ENCODE measurements around the gene GRIA4. TPM values are rescaled to one million over a fixed set of nuclear protein-coding genes. Genes with fewer than 3 reads are reported as not detected.

Gene GRIA4
- total RNA-seq, 1 experiment from 2014 or later: not detected

GRCh38 chr11:105979997-105980703, 370.3 kb downstream of the GRIA4 start:
- Histone ChIP-seq H2AFZ (no peak overlapping the region), H3K4me2 (no peak overlapping the region), H3F3A (ENCODE audit: insufficient read depth, low read depth) (no peaks in the 10 kb centered on the region), H3K9me2 (ENCODE audit: insufficient read depth) (peaks cover 3% of the 10 kb centered on the region; the same call in 1 of the 2 replicates), H3K79me2 (ENCODE audit: low read depth) (no peaks in the 10 kb centered on the region), H3K9me3 (ENCODE audit: insufficient read depth, low read depth) (no peaks in the 10 kb centered on the region), H3K4me3 (no peak overlapping the region), H3K27me3 (ENCODE audit: insufficient read depth, low read depth) (no peaks in the 10 kb centered on the region), H4K20me1 (ENCODE audit: insufficient read depth) (no peaks in the 10 kb centered on the region), H3K4me1 (replicated peaks; ENCODE audit: insufficient read depth) (no peaks in the 10 kb centered on the region), H3K36me3 (ENCODE audit: low read depth) (no peaks in the 10 kb centered on the region), H3K27ac (no peak overlapping the region)
- TF ChIP-seq CTCF (conservative IDR thresholded peaks at IDR 0.05) (no peak), EZH2 (IDR thresholded peaks at IDR 0.05; ENCODE audit: low read depth) (no peak)
- ChIA-PET POLR2A (ENCODE audit: unreplicated experiment) (no interaction called here), CTCF (no interaction called here)
- DNase-seq: no peak
- no TSS peak for BruUV-seq (replicated peaks)
- intact Hi-C loops (cut with micrococcal nuclease; ENCODE audit: unreplicated experiment): no loop called here

GRCh38 chr11:105986554-105986953, 376.7 kb downstream of the GRIA4 start:
- intact Hi-C loops (cut with micrococcal nuclease; ENCODE audit: unreplicated experiment): no loop called here
- CTCF ChIA-PET: no interaction called here
- no TSS peak for BruUV-seq (replicated peaks)

GRCh38 chr11:105988197-105988596, 378.3 kb downstream of the GRIA4 start:
- no TSS peak for BruUV-seq (replicated peaks)

More at GRCh38 chr11:105986554-105986953, 376.7 kb downstream of the GRIA4 start:
- Histone ChIP-seq H3F3A (ENCODE audit: insufficient read depth, low read depth) (no peaks in the 10 kb centered on the region), H4K20me1 (ENCODE audit: insufficient read depth) (no peaks in the 10 kb centered on the region), H3K9me3 (ENCODE audit: insufficient read depth, low read depth) (no peaks in the 10 kb centered on the region), H3K4me3 (no peak overlapping the region), H3K36me3 (ENCODE audit: low read depth) (no peaks in the 10 kb centered on the region), H2AFZ (no peak overlapping the region), H3K79me2 (ENCODE audit: low read depth) (no peaks in the 10 kb centered on the region), H3K27ac (no peak overlapping the region), H3K4me2 (no peak overlapping the region), H3K27me3 (ENCODE audit: insufficient read depth, low read depth) (no peaks in the 10 kb centered on the region), H3K9me2 (ENCODE audit: insufficient read depth) (no peaks in the 10 kb centered on the region), H3K4me1 (replicated peaks; ENCODE audit: insufficient read depth) (no peaks in the 10 kb centered on the region)
- POLR2A ChIA-PET (ENCODE audit: unreplicated experiment): no interaction called here
- no peak for DNase-seq
- TF ChIP-seq CTCF (conservative IDR thresholded peaks at IDR 0.05): no peak
- no peak for TF ChIP-seq EZH2 (IDR thresholded peaks at IDR 0.05; ENCODE audit: low read depth)

More at GRCh38 chr11:105988197-105988596, 378.3 kb downstream of the GRIA4 start:
- no peaks in the 10 kb centered on the region for H3K27me3 ChIP-seq (ENCODE audit: insufficient read depth, low read depth)
- no peak for TF ChIP-seq EZH2 (IDR thresholded peaks at IDR 0.05; ENCODE audit: low read depth)
- no peak for TF ChIP-seq CTCF (conservative IDR thresholded peaks at IDR 0.05)
- no peak for DNase-seq
- H3K9me3 ChIP-seq (ENCODE audit: insufficient read depth, low read depth): no peaks in the 10 kb centered on the region
- H3K4me3 ChIP-seq: no peak overlapping the region
- H3K36me3 ChIP-seq (ENCODE audit: low read depth): no peaks in the 10 kb centered on the region
- no peaks in the 10 kb centered on the region for H4K20me1 ChIP-seq (ENCODE audit: insufficient read depth)
- CTCF ChIA-PET: no interaction called here
- no peaks in the 10 kb centered on the region for H3K79me2 ChIP-seq (ENCODE audit: low read depth)
- no peaks in the 10 kb centered on the region for H3K4me1 ChIP-seq (replicated peaks; ENCODE audit: insufficient read depth)
- H2AFZ ChIP-seq: no peak overlapping the region
- no peaks in the 10 kb centered on the region for H3F3A ChIP-seq (ENCODE audit: insufficient read depth, low read depth)
- no peaks in the 10 kb centered on the region for H3K9me2 ChIP-seq (ENCODE audit: insufficient read depth)
- POLR2A ChIA-PET (ENCODE audit: unreplicated experiment): no interaction called here
- no peak overlapping the region for H3K27ac ChIP-seq
- H3K4me2 ChIP-seq: no peak overlapping the region
- intact Hi-C loops (cut with micrococcal nuclease; ENCODE audit: unreplicated experiment): no loop called here
